Fibroblast of lung (primary cell): ENCODE data around the gene RASGRF2.

Experiments
- CTCF ChIP-seq, 2 donors: IDR thresholded peaks in 1 of 2; conservative IDR thresholded peaks in 1 of 2; 1 replicate in 1 of 2; 2 replicates in 1 of 2; pipeline ENCODE4 v1.5.1; 2011 to 2012; ENCODE audit warnings: low read length in 2 of 2, control low read depth in 1 of 2, inconsistent platforms in 1 of 2, low read depth in 1 of 2, mild to moderate bottlenecking in 1 of 2
- EZH2 ChIP-seq: IDR thresholded peaks from 2 replicates; pipeline ENCODE4 v1.5.1; 2012; ENCODE audit warnings: low read length, control low read depth, mild to moderate bottlenecking; ENCODE audit errors: missing control alignments

DNA sequence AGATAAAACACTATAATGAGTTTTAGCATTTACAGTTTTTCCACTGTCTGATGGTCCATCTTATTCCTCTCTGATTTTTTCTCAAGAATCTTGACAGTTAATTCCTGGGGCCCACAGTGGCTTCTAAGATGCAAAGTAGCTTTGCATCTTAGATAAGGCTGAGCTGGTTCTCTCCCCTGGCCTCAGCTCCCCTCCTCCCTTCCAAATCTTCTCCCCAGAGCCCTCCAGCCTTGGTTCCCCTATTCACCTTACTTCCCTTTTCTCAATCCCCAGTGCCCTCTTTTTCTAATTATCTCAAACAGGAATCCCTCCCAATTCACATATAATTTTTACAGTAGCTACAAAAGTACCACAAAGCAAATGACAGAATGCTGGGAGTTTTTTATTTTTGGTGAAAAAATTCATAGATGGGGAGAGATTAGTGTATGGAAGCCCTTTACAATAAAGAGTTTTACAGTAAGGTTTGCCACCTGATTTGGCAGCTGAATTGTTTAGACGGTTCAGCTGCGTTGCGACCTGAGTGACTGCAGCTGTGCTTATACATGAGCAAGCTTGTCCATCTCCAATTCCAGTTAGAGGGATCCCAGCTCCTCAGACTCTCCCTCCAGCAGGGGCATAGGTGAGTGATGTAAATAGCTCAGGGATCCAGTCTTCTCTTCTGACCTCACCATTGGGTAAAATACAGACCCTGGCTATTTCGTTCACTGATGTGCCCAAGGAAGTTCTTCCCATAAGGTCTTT lies 221.6 kb downstream of the RASGRF2 start:
- TF ChIP-seq CTCF (conservative IDR thresholded peaks at IDR 0.05 in 1 of 2, IDR thresholded peaks at IDR 0.05 in 1 of 2; ENCODE audit: low read depth in 1 of 2, low read length in 2 of 2) (no peak), EZH2 (no peak)
